Activated gamma-delta T cell treated with Interleukin-2 at 50 U/mL for 16 hours (primary cell): ENCODE data around the gene VSX2.
A peak's percentile ranks its signal among the peaks of the same experiment; 100 is the strongest.

ENCODE experiments used
- DNase-seq: peaks from one replicate; pipeline ENCODE4 v3.0.0-alpha.2; 2020

Gene VSX2

GRCh38 chr14:74238974-74239847 lies at the start of gene VSX2:
Gene VSX2, plus strand, starts transcription at chr14:74239449. Its CDS starts 113 bp downstream, at chr14:74239562.
- no peak for DNase-seq

- DNase-seq: no peak
Measured at GRCh38 chr14:74190927-74191575, 48.2 kb upstream of the VSX2 start.

- DNase-seq: no peak
Measured at GRCh38 chr14:74194506-74195274, 44.6 kb upstream of the VSX2 start.

GRCh38 chr14:74195623-74196022 lies 43.6 kb upstream of the VSX2 start:
- no peak for DNase-seq

- no peak for DNase-seq
Measured at GRCh38 chr14:74198441-74199234, 40.6 kb upstream of the VSX2 start.

GRCh38 chr14:74202113-74202512 lies 37.1 kb upstream of the VSX2 start:
- no peak for DNase-seq

- no peak for DNase-seq
Measured at GRCh38 chr14:74203639-74204038, 35.6 kb upstream of the VSX2 start.

GRCh38 chr14:74204491-74204890 lies 34.8 kb upstream of the VSX2 start:
- no peak for DNase-seq

GRCh38 chr14:74205882-74206281 lies 33.4 kb upstream of the VSX2 start:
- no peak for DNase-seq

GRCh38 chr14:74207943-74208342 lies 31.3 kb upstream of the VSX2 start:
- no peak for DNase-seq

- no peak for DNase-seq
Measured at GRCh38 chr14:74208642-74209041, 30.6 kb upstream of the VSX2 start.

- DNase-seq: no peak
Measured at GRCh38 chr14:74211945-74212580, 27.2 kb upstream of the VSX2 start.

GRCh38 chr14:74213907-74214803 lies 25.1 kb upstream of the VSX2 start:
- DNase-seq: no peak

- DNase-seq: no peak
Measured at GRCh38 chr14:74216671-74217070, 22.6 kb upstream of the VSX2 start.

- DNase-seq: peak; percentile 71
Measured at GRCh38 chr14:74217672-74218448, 21.4 kb upstream of the VSX2 start.

GRCh38 chr14:74218462-74218861 lies 20.8 kb upstream of the VSX2 start:
- no peak for DNase-seq

- no peak for DNase-seq
Measured at GRCh38 chr14:74219277-74220205, 19.7 kb upstream of the VSX2 start.

- no peak for DNase-seq
Measured at GRCh38 chr14:74220991-74221390, 18.3 kb upstream of the VSX2 start.

GRCh38 chr14:74221741-74222140 lies 17.5 kb upstream of the VSX2 start:
- DNase-seq: no peak
